Hippocampal formation (tissue), 2 donors: ENCODE data around the gene KCMF1.

Experiments
- DNase-seq, 2 donors: peaks; one replicate each; lab custom pipeline; 2025; lab: John Stamatoyannopoulos, UW

Gene KCMF1

GRCh38 chr2:84980263-84980983 is 9.5 kb downstream of the KCMF1 start:
- DNase-seq = no peak

- no peak for DNase-seq
These were observed 15.1 kb downstream of the KCMF1 start for GRCh38 chr2:84986018-84986417.

- no peak for DNase-seq
These were observed 18.5 kb downstream of the KCMF1 start for GRCh38 chr2:84989422-84989821.

- no peak for DNase-seq
These were observed 19.0 kb downstream of the KCMF1 start for GRCh38 chr2:84989927-84990326.

- no peak for DNase-seq
These were observed 20.6 kb downstream of the KCMF1 start for GRCh38 chr2:84991404-84992160.

- no peak for DNase-seq
These were observed 24.9 kb downstream of the KCMF1 start for GRCh38 chr2:84995826-84996225.

GRCh38 chr2:84996909-84997308 is 25.9 kb downstream of the KCMF1 start:
- DNase-seq = no peak

- no peak for DNase-seq
These were observed 28.6 kb downstream of the KCMF1 start for GRCh38 chr2:84999553-84999955.

GRCh38 chr2:85001595-85001994 is 30.6 kb downstream of the KCMF1 start:
- no peak for DNase-seq

GRCh38 chr2:85002534-85002933 is 31.6 kb downstream of the KCMF1 start:
- DNase-seq = no peak

GRCh38 chr2:85008252-85008651 is 37.3 kb downstream of the KCMF1 start:
- DNase-seq = no peak

- no peak for DNase-seq
These were observed 38.2 kb downstream of the KCMF1 start for GRCh38 chr2:85009019-85009618.

- no peak for DNase-seq
These were observed 39.4 kb downstream of the KCMF1 start for GRCh38 chr2:85010404-85010803.

GRCh38 chr2:85011098-85011497 is 40.1 kb downstream of the KCMF1 start:
- no peak for DNase-seq

GRCh38 chr2:85011747-85012146 is 40.8 kb downstream of the KCMF1 start:
- DNase-seq = no peak

GRCh38 chr2:85012431-85012830 is 41.5 kb downstream of the KCMF1 start:
- DNase-seq = no peak

- no peak for DNase-seq
These were observed 41.9 kb downstream of the KCMF1 start for GRCh38 chr2:85012855-85013254.

GRCh38 chr2:85015653-85016360 is 44.8 kb downstream of the KCMF1 start:
- no peak for DNase-seq

- DNase-seq = no peak
These were observed 45.5 kb downstream of the KCMF1 start for GRCh38 chr2:85016446-85016845.

GRCh38 chr2:85017411-85018048 is 46.6 kb downstream of the KCMF1 start:
- DNase-seq = peak in 1 of 2 donors; percentile 30

- DNase-seq = no peak
These were observed 47.1 kb downstream of the KCMF1 start for GRCh38 chr2:85018049-85018447.

GRCh38 chr2:85019121-85019520 is 48.2 kb downstream of the KCMF1 start:
- DNase-seq = no peak
